Mesodermal cell (in vitro differentiated cells): ENCODE measurements around the gene HSDL2.

Experiments
- H3K27ac ChIP-seq: 2 replicates; pipeline ENCODE4 v1.7.0; 2013; ENCODE audit warnings: mild to moderate bottlenecking, low read depth, low read length, moderate library complexity; ENCODE audit not compliant: severe bottlenecking
- H3K36me3 ChIP-seq: 2 replicates; pipeline ENCODE4 v1.7.1; 2013; ENCODE audit warnings: mild to moderate bottlenecking, low read length, moderate library complexity; ENCODE audit not compliant: control insufficient read depth, insufficient read depth
- H3K4me1 ChIP-seq: one replicate; pipeline ENCODE4 v1.7.1; 2013; ENCODE audit warnings: mild to moderate bottlenecking, low read length; ENCODE audit not compliant: insufficient read depth, control insufficient read depth, poor library complexity, severe bottlenecking
- H3K4me3 ChIP-seq: 2 replicates; pipeline ENCODE4 v1.7.0; 2013; ENCODE audit warnings: low read length, control low read depth, mild to moderate bottlenecking; ENCODE audit not compliant: insufficient read depth, poor library complexity, severe bottlenecking; ENCODE audit errors: extremely low read depth
- H3K9me3 ChIP-seq: 2 replicates; pipeline ENCODE4 v1.7.1; 2013; ENCODE audit warnings: mild to moderate bottlenecking, low read length, moderate library complexity; ENCODE audit not compliant: control insufficient read depth
- WGBS, 2 experiments: methylation state at CpG; one replicate each; pipeline ENCODE4 v1.1.5; 2013; ENCODE audit warnings: missing lambda C conversion rate in 2 of 2; ENCODE audit not compliant: insufficient coverage in 2 of 2; 5-methylcytosine and 5-hydroxymethylcytosine counted together

HSDL2 gene

GRCh38 chr9:112421771-112422222, 41.9 kb downstream of the HSDL2 start:
- peaks cover 12% of the 10 kb centered on the region for H3K4me1 ChIP-seq
- H3K27ac ChIP-seq: peak overlapping the region; percentile 67
- no peak overlapping the region for H3K4me3 ChIP-seq
- no peaks in the 10 kb centered on the region for H3K9me3 ChIP-seq
- 70 to 86% methylated on average over 1 to 2 of the region's 5 CpGs for WGBS, 2 experiments
- H3K36me3 ChIP-seq: no peaks in the 10 kb centered on the region

GRCh38 chr9:112422417-112423148, 42.7 kb downstream of the HSDL2 start:
- Histone ChIP-seq H3K4me3 (no peak overlapping the region), H3K36me3 (no peaks in the 10 kb centered on the region), H3K4me1 (peaks cover 12% of the 10 kb centered on the region), H3K27ac (no peak overlapping the region), H3K9me3 (no peaks in the 10 kb centered on the region)
- 89 to 94% methylated on average over 3 of the region's 3 CpGs for WGBS, 2 experiments

- Histone ChIP-seq H3K27ac (no peak overlapping the region), H3K9me3 (no peaks in the 10 kb centered on the region), H3K36me3 (peaks cover 4% of the 10 kb centered on the region), H3K4me3 (no peak overlapping the region), H3K4me1 (no peaks in the 10 kb centered on the region)
- WGBS, 2 experiments: 94 to 97% methylated on average over 5 to 6 of the region's 6 CpGs
Observed at GRCh38 chr9:112430006-112430522, 50.2 kb downstream of the HSDL2 start.

- no peak overlapping the region for H3K4me3 ChIP-seq
- WGBS, 2 experiments: 94 to 95% methylated on average over 2 to 4 of the region's 5 CpGs
- no peaks in the 10 kb centered on the region for H3K4me1 ChIP-seq
- H3K36me3 ChIP-seq: peaks cover 4% of the 10 kb centered on the region
- H3K9me3 ChIP-seq: no peaks in the 10 kb centered on the region
- no peak overlapping the region for H3K27ac ChIP-seq
Observed at GRCh38 chr9:112433499-112434392, 53.8 kb downstream of the HSDL2 start.

- no CpG with 5 or more reads among the region's 1 CpG for WGBS, 2 experiments
- H3K4me3 ChIP-seq: no peak overlapping the region
- H3K36me3 ChIP-seq: peaks cover 4% of the 10 kb centered on the region
- no peaks in the 10 kb centered on the region for H3K4me1 ChIP-seq
- H3K27ac ChIP-seq: no peak overlapping the region
- H3K9me3 ChIP-seq: no peaks in the 10 kb centered on the region
Observed at GRCh38 chr9:112434487-112434886, 54.6 kb downstream of the HSDL2 start.

GRCh38 chr9:112437406-112437805, 57.5 kb downstream of the HSDL2 start:
- H3K4me1 ChIP-seq: no peaks in the 10 kb centered on the region
- WGBS, 2 experiments: 87 to 100% methylated on average over 1 to 2 of the region's 2 CpGs
- H3K27ac ChIP-seq: no peak overlapping the region
- no peaks in the 10 kb centered on the region for H3K9me3 ChIP-seq
- peaks cover 4% of the 10 kb centered on the region for H3K36me3 ChIP-seq
- no peak overlapping the region for H3K4me3 ChIP-seq

- no peaks in the 10 kb centered on the region for H3K4me1 ChIP-seq
- H3K27ac ChIP-seq: no peak overlapping the region
- no peaks in the 10 kb centered on the region for H3K36me3 ChIP-seq
- no peaks in the 10 kb centered on the region for H3K9me3 ChIP-seq
- 80 to 89% methylated on average over 1 of the region's 2 CpGs for whole genome bisulfite sequencing, 2 experiments
- H3K4me3 ChIP-seq: no peak overlapping the region
Observed at GRCh38 chr9:112439171-112439570, 59.3 kb downstream of the HSDL2 start.

- H3K4me1 ChIP-seq: no peaks in the 10 kb centered on the region
- H3K36me3 ChIP-seq: no peaks in the 10 kb centered on the region
- no peak overlapping the region for H3K27ac ChIP-seq
- WGBS, 2 experiments: no CpG with 5 or more reads among the region's 2 CpGs
- H3K9me3 ChIP-seq: no peaks in the 10 kb centered on the region
- H3K4me3 ChIP-seq: no peak overlapping the region
Observed at GRCh38 chr9:112439825-112440224, 59.9 kb downstream of the HSDL2 start.

GRCh38 chr9:112443200-112443599, 63.3 kb downstream of the HSDL2 start:
- H3K4me1 ChIP-seq: no peaks in the 10 kb centered on the region
- no peak overlapping the region for H3K4me3 ChIP-seq
- H3K36me3 ChIP-seq: no peaks in the 10 kb centered on the region
- H3K27ac ChIP-seq: no peak overlapping the region
- no peaks in the 10 kb centered on the region for H3K9me3 ChIP-seq

- no peak overlapping the region for H3K27ac ChIP-seq
- H3K4me1 ChIP-seq: no peaks in the 10 kb centered on the region
- no peaks in the 10 kb centered on the region for H3K9me3 ChIP-seq
- H3K36me3 ChIP-seq: no peaks in the 10 kb centered on the region
- no CpG with 5 or more reads among the region's 1 CpG for WGBS, 2 experiments
- no peak overlapping the region for H3K4me3 ChIP-seq
Observed at GRCh38 chr9:112443636-112444035, 63.7 kb downstream of the HSDL2 start.
